ENCODE measurements around the gene GLIPR1. TPM values are rescaled to one million over a fixed set of nuclear protein-coding genes. Genes with fewer than 3 reads are reported as not detected.
"Not testable (repeated sequence)": the region's sequence is repeated elsewhere in the genome, so short reads cannot be mapped to it uniquely, and the experiment has no call there.

Gene GLIPR1
- total RNA-seq, result 10 to 100 TPM; 55.3 to 74.8 TPM

DNA sequence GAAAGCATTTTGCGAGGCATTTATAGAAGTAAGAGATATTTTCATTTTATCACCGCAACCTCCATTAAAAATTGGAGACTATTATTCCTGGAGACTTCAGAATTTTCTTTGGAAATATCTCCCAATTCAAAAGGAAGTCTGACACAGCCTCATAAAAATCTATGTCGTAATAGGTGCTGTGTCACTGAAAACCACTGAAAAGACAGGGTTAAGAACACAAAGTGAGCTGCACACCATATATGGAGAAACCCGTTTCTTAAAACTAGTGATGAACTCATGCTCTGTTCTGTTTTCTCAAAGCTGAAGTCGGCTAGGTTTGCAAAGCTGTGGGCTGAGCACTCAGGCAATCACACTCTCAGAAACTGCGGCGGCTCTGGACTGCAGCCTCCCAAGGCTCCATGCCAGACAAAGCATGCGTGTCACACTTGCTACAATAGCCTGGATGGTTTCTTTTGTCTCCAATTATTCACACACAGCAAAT, at the start of gene GLIPR1:
Gene GLIPR1 (plus strand): TSS at position 287 of the 481 bp plus-strand sequence. CDS start 126 bp downstream, at position 413.
- peak; percentile 89 for DNase-seq
- ATAC-seq, result peak; percentile 87
- Mint-ChIP-seq H3K4me3 (peak within 1 kb of the TSS; percentile 99), H3K36me3 (peaks cover 31% of the 10 kb centered on the region), H3K27me3 (no peaks in the 10 kb centered on the region), H3K4me1 (peaks cover 69% of the 10 kb centered on the region), H3K9me3 (ENCODE audit: low read depth) (no peaks in the 10 kb centered on the region), H3K27ac (peak within 1 kb of the TSS; percentile 99)
- CTCF ChIA-PET, result interaction anchor here (0.7 to 8.5 kb wide), 14 partner anchors 8 to 556 kb away, joined by 3 to 57 read pairs (median 4); partner anchors contain the start of genes GLIPR1L1, GLIPR1L2 and KRR1

DNA sequence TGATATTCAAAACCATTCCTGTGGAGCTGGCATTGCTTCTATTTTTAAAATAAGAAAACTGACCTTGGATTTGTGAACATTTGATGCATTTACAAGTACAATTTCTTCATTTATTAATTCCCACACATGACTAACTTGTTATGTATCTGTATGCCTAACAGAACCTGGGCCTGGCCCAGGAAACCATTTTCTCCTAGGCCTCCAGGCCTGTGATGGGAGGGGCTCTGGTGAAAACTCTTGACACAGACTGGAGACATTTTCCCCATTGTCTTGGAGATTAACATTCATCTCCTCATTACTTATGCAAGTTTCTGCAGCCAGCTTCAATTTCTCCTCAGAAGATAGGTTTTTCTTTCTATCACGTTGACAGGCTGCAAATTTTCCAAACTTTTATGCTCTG, 47.6 kb upstream of the GLIPR1 start:
- ATAC-seq, result no peak
- Mint-ChIP-seq H3K36me3 (peaks cover 14% of the 10 kb centered on the region), H3K27ac (no peak overlapping the region), H3K4me1 (no peaks in the 10 kb centered on the region), H3K27me3 (no peaks in the 10 kb centered on the region), H3K4me3 (no peak overlapping the region), H3K9me3 (ENCODE audit: low read depth) (peaks cover 23% of the 10 kb centered on the region)
- CTCF ChIA-PET, result no interaction called here
- DNase-seq, result no peak

DNA sequence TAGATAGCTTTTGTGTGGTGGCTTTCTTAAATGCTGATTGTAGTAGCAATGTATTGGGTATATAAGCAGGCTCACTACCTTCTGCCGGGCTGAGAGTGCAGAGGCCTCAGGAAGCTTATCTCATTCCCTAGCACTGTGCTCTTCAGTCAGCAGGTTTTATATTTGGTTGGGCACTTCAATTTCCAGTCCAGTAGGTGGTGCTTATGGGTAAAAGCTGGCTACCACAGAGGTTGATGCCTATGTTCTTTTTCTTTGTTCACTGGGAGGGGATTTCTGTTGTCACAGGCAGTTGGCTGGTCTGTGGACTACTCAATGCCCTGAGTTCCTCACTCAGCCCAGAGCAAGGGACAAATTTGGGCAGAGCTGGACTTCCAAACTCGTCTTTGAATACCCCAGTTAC, 43.0 kb upstream of the GLIPR1 start:
- Mint-ChIP-seq H3K27ac (no peak overlapping the region), H3K9me3 (ENCODE audit: low read depth) (peaks cover 8% of the 10 kb centered on the region), H3K4me1 (peaks cover 5% of the 10 kb centered on the region), H3K36me3 (peaks cover 2% of the 10 kb centered on the region), H3K4me3 (no peak overlapping the region), H3K27me3 (no peaks in the 10 kb centered on the region)
- ATAC-seq (peak; percentile 66), DNase-seq (no peak)
- CTCF ChIA-PET, result interaction anchor here (0.7 to 3.4 kb wide), 13 partner anchors 12 to 156 kb away, joined by 3 to 33 read pairs (median 4); partner anchors contain the start of genes GLIPR1, GLIPR1L1 and KRR1

DNA sequence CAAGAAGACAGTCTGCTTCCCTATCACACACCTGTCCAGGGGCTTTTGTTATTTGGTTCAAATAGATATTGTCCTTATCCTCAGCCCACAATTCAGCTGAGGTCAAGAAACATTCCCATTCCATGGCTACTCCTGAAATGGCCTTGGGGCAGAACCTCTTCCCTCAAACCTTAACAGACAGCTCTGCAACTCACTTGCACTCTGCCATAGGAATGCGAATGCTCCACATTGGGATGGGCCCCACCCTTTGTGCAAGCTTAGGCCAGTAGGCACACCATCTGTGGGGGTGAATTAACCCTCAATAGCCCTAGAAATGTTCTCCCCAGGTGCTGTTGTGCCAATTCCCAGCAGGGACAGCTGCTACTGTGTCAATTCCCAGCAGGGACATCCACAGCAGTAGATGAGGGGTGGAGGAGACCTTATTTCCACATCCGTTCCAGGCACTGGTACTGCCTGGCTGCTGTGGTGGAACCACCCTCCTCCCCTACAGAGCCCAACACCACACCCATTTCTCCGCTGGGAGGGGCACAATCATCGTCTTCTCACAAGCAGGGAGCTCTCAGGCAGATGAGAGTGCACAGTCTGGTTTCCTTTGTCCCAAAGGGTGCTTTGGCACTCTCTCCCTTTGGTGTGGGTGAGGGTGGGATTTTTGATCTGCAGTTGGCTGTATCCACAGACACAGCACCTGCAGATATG, 42.3 kb upstream of the GLIPR1 start:
- ATAC-seq, result peak; percentile 73

DNA sequence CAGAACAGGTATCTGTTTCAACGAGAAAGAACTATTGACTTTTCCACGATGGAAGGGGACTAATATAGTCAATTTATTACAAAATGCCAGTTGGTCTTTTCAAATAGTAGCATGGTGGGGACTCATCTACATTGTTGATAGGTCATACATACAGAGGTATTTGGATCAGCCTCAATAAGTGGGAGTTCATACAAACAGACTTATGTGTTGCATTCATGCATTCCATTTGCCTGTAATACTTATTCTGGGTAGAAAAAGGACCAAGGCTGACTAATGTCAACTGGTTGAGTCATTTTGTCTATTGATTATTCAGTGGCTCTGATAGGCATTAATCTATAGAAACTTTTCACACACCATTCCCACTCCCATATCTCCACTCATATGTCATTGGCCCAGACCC, 41.5 kb upstream of the GLIPR1 start:
- Mint-ChIP-seq H3K4me3 (no peak overlapping the region), H3K4me1 (peaks cover 5% of the 10 kb centered on the region), H3K27ac (no peak overlapping the region), H3K9me3 (ENCODE audit: low read depth) (peaks cover 8% of the 10 kb centered on the region), H3K27me3 (no peaks in the 10 kb centered on the region), H3K36me3 (peaks cover 2% of the 10 kb centered on the region)
- CTCF ChIA-PET, result interaction anchor here (2.3 to 3.4 kb wide), 2 partner anchors 41 to 45 kb away, joined by 9 to 33 read pairs; partner anchors contain the start of gene GLIPR1
- ATAC-seq (no peak), DNase-seq (no peak)

More for the DNA sequence above, 42.3 kb upstream of the GLIPR1 start:
- H3K36me3 Mint-ChIP-seq, result peaks cover 2% of the 10 kb centered on the region
- CTCF ChIA-PET, result interaction anchor here (0.9 to 3.4 kb wide), 7 partner anchors 11 to 105 kb away, joined by 3 to 33 read pairs (median 5); partner anchors contain the start of genes GLIPR1, GLIPR1L1 and KRR1
- DNase-seq, result no peak
- no peaks in the 10 kb centered on the region for H3K27me3 Mint-ChIP-seq
- no peak overlapping the region for H3K4me3 Mint-ChIP-seq
- peaks cover 8% of the 10 kb centered on the region for H3K9me3 Mint-ChIP-seq (ENCODE audit: low read depth)
- no peak overlapping the region for H3K27ac Mint-ChIP-seq
- H3K4me1 Mint-ChIP-seq, result peaks cover 5% of the 10 kb centered on the region

DNA sequence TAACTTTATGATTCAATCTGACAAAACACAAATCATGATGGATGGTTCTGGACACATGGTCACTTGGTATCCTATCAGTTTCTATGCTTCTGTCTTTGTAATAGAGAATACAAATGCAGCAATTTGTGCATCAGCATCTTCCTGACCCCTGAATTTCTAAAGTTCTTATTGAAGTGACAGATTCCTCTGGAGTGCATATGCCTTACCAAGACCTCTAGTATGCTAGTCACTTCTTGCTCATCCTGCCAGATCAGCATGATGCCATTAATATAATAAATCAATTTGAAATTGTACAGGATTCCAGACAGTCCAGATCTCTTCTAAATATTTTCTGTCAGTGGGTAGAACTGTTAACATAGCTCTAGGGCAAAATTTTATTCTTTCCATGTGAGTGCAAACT, 40.6 kb upstream of the GLIPR1 start:
- Mint-ChIP-seq H3K27ac (no peak overlapping the region), H3K9me3 (ENCODE audit: low read depth) (peaks cover 7% of the 10 kb centered on the region), H3K27me3 (no peaks in the 10 kb centered on the region), H3K4me1 (peaks cover 5% of the 10 kb centered on the region), H3K4me3 (no peak overlapping the region), H3K36me3 (peaks cover 2% of the 10 kb centered on the region)
- no peak for ATAC-seq
- DNase-seq, result no peak
- CTCF ChIA-PET, result no interaction called here

DNA sequence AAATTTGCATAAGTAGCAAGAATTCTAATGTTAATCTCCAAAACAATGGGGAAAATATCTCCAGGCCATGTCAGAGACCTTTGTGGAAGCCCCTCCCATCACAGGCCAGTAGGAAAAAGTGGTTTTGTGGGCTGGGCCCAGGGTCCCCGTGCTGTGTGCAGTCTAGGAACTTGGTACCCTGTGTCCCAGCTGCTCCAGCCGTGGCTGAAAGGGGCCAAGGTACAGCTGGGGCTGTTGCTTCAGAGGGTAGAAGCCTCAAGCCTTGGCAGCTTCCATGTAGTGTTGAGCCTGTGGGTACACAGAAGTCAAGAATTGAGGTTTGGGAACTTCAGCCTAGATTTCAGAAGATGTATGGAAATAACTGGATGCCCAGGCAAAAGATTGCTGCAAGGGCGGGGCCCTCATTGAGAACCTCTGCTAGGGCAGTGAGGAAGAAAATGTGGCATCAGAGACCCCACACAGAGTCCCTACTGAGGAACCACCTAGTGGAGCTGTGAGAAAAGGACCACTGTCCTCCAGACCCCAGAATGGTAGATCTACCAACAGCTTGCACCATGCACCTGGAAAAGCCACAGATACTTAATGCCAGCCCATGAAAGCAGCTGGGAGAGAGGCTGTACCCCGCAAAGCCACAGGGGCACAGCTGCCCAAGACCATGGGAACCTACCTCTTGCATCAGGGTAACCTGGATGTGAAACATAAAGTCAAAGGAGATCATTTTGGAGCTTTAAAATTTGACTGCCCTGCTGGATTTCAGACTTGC, 38.7 kb upstream of the GLIPR1 start:
- H3K4me1 Mint-ChIP-seq; ATAC-seq; DNase-seq; H3K4me3 Mint-ChIP-seq; H3K9me3 Mint-ChIP-seq (ENCODE audit: low read depth); H3K36me3 Mint-ChIP-seq; H3K27ac Mint-ChIP-seq; H3K27me3 Mint-ChIP-seq: not testable (repeated sequence)
- CTCF ChIA-PET, result interaction anchor here (1.3 kb wide), 1 partner anchor 42 kb away, joined by 4 read pairs; no protein-coding TSS in a partner anchor

DNA sequence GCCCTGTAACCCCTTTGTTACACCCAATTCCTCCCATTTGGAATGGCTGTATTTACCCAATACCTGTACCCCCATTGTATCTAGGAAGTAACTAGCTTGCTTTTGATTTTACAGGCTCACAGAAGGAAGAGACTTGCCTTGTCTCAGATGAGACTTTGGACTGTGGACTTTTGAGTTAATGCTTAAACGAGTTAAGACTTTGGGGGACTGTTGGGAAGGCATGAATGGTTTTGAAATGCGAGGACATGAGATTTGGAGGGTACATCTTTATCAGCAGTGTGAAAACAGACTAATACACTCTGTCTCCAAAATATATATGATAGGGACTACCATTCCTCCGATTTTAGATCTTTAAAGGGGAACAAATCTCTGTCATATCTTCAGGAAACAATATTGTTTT, 38.1 kb upstream of the GLIPR1 start:
- H3K9me3 Mint-ChIP-seq (ENCODE audit: low read depth); H3K27me3 Mint-ChIP-seq; DNase-seq; H3K4me3 Mint-ChIP-seq; ATAC-seq; H3K27ac Mint-ChIP-seq; H3K4me1 Mint-ChIP-seq; H3K36me3 Mint-ChIP-seq: not testable (repeated sequence)
- CTCF ChIA-PET, result interaction anchor here (1.3 kb wide), 1 partner anchor 42 kb away, joined by 4 read pairs; no protein-coding TSS in a partner anchor

DNA sequence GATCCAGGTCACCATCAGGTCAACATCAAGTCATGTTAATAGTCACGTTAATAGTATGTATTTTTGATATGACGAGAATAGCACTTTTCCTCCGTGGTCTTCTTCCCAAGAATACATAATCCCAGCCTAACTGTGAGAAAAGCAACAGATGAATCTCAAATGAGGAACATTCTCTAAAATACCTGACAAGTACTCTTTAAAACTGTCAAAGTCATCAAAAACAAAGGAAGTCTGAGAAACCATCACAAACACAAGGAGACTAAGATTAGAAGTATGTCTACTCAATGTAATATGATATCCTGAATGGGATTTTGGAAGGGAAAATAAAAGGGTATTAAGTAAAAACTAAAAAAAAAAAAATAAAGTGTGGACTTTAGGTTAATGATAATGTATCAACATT, 36.8 kb upstream of the GLIPR1 start:
- Mint-ChIP-seq H3K4me1 (peaks cover 2% of the 10 kb centered on the region), H3K27me3 (no peaks in the 10 kb centered on the region), H3K27ac (no peak overlapping the region), H3K36me3 (peaks cover 2% of the 10 kb centered on the region), H3K9me3 (ENCODE audit: low read depth) (peaks cover 5% of the 10 kb centered on the region), H3K4me3 (no peak overlapping the region)
- DNase-seq, result no peak
- CTCF ChIA-PET, result no interaction called here
- no peak for ATAC-seq

DNA sequence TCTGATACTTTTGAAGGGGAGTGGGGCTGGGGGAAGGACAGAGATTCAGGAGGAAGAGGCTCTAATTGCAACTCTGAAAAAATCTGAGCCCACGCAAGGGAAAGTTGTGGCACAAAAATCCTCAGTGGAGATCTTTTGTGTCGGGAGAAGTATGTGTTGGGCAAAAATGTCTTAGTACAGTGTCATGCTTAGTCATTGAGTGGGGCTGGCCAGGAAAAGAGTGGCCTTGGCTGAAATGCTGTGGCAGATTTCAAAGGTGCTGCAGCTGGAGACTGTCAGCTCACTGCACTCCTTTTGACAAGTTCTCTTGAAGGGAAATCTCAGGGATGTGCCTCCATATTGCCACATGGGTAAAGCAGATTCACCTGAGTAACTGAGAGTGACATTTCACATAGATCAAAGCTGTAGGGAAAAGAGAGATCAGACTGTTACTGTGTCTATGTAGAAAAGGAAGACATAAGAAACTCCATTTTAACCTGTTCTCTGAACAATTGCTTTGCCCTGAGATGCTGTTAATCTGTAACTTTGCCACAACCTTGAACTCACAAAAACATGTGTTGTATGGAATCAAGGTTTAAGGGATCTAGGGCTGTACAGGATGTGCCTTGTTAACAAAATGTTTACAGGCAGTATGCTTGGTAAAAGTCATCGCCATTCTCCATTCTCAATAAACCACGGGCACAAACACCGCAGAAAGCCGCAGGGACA, 36.0 kb upstream of the GLIPR1 start:
- Mint-ChIP-seq H3K27me3 (no peaks in the 10 kb centered on the region), H3K4me3 (no peak overlapping the region), H3K4me1 (no peaks in the 10 kb centered on the region), H3K27ac (no peak overlapping the region), H3K9me3 (ENCODE audit: low read depth) (peaks cover 5% of the 10 kb centered on the region), H3K36me3 (peaks cover 2% of the 10 kb centered on the region)
- no peak for DNase-seq
- ATAC-seq, result no peak
- CTCF ChIA-PET, result no interaction called here

DNA sequence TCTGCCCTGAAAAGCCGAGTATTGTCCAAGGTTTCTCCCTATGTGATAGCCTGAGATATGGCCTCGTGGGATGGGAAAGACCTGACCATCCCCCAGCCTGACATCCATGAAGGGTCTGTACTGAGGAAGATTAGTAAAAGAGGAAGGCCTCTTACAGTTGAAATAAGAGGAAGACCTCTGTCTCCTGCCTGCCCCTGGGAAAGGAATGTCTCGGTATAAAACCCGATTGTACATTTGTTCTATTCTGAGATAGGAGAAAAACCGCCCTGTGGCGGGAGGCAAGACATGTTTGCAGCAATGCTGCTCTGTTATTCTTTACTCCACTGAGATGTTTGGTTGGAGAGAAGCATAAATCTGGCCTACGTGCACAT, 35.4 kb upstream of the GLIPR1 start:
- H3K27me3 Mint-ChIP-seq; H3K4me1 Mint-ChIP-seq; H3K9me3 Mint-ChIP-seq (ENCODE audit: low read depth); H3K4me3 Mint-ChIP-seq; H3K36me3 Mint-ChIP-seq; DNase-seq; H3K27ac Mint-ChIP-seq; ATAC-seq; CTCF ChIA-PET: not testable (repeated sequence)

DNA sequence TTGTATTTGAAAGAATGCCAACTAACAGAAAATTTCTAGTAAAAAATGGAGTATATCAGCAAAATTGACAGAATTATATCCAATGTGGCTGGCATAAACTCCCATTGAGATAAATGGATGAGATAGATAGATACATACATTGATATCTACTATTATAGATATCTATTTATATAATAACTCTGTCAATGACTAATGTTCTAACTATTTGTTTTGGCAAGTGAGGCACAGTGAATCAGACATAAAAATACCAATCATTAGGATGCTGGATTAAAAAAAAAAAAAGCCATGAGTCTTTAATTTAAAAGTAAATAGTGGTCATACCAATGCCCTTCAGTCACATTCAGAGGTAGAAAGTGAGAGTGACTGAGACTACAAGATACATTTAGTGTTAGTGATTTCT, 33.7 kb upstream of the GLIPR1 start:
- CTCF ChIA-PET, result interaction anchor here (1.3 kb wide), 1 partner anchor 51 kb away, joined by 3 read pairs; no protein-coding TSS in a partner anchor
- DNase-seq (no peak), ATAC-seq (no peak)
- no peaks in the 10 kb centered on the region for H3K9me3 Mint-ChIP-seq (ENCODE audit: low read depth)
- H3K36me3 Mint-ChIP-seq, result no peaks in the 10 kb centered on the region
- no peak overlapping the region for H3K27ac Mint-ChIP-seq
- no peaks in the 10 kb centered on the region for H3K4me1 Mint-ChIP-seq
- H3K27me3 Mint-ChIP-seq, result no peaks in the 10 kb centered on the region
- H3K4me3 Mint-ChIP-seq, result no peak overlapping the region

DNA sequence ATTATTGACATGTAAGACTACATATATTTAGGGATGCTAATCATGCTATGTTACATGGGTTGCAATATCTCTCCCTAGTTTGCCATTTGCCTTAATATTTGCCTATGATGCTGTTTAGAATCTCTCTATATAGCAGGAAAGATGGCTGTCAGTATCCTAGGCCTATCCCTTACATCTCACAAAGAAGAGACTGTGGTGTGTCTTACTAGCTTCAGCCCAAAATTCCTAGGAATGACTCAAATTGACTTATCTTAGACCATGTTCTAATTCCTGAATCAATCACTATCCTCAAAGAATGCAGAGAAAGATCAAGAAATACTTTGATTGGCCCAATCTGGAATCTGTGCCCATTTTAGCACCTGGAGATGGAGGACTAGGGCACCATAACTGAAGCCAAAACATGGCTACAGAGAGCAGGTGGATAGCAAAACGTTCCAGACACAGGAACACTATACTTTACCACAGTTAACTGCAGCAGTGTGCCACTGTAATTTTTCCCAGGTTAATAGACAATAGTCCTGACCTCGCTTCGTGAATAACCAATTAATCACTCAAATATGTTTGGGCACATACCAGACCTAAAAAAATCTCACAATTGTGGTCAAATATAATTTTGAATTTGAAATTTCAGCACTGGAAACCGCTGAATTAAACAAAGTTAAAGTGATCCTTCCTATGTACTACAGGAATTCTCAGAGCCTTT, 32.7 kb upstream of the GLIPR1 start:
- no peaks in the 10 kb centered on the region for H3K27me3 Mint-ChIP-seq
- no peak for ATAC-seq
- CTCF ChIA-PET, result no interaction called here
- no peak overlapping the region for H3K27ac Mint-ChIP-seq
- no peak for DNase-seq
- no peak overlapping the region for H3K4me3 Mint-ChIP-seq
- H3K9me3 Mint-ChIP-seq (ENCODE audit: low read depth), result no peaks in the 10 kb centered on the region
- H3K4me1 Mint-ChIP-seq, result no peaks in the 10 kb centered on the region
- no peaks in the 10 kb centered on the region for H3K36me3 Mint-ChIP-seq

Data from activated CD8-positive, alpha-beta memory T cell treated with anti-CD3 and anti-CD28 coated beads, Interleukin-2, amount 10 ng/mL, durations not matched to agents 7 days and 5 days (primary cell).